Activated CD8-positive, alpha-beta memory T cell treated with anti-CD3 and anti-CD28 coated beads for 4 hours (primary cell): ENCODE results near the gene JAK1.
"Not testable (repeated sequence)": the region's sequence is repeated elsewhere in the genome, so short reads cannot be mapped to it uniquely, and the experiment has no call there.

Source experiments
- DNase-seq, 2 donors: peaks; one replicate each; pipeline ENCODE4 v3.0.0-alpha.2; 2020; ENCODE audit warnings: low read depth in 2 of 2

The JAK1 gene

DNA sequence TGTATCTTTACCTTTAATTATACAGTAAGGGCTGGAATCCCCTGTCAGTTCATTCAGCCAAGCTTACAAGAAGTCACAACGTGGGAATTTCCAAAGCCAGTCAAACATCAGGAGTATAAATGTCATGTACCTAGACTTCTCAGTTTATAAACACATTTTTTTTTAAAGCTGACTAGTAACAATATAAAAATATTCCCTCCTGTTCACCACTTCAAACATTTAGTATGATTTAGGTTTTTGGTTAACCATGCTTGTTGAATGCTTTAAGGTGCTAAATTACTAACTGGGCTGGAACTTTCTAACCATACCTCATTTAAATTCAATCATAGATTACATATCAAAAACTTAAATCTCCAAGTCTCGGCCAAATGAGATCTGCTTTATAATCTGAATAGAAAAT lies 44.0 kb downstream of the JAK1 start:
- no peak for DNase-seq

DNA sequence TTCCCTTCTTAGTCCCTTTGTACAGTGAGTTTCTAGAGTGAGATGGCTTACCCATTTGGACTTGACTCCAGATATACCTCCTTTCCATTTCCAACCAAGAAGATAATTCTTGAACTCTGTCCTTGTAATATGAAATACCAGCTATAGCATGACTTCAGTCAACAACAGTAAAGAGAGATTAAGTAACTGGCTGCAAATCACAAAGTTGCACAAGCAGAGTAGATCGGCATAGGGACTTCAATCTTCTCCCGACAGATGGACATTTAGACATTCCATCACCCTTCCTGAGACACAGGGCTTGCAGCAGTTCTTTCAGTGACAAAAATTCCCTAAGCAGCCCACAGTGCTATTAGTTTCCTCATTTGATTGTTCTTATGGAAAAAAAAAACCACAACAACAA lies 44.6 kb downstream of the JAK1 start:
- no peak for DNase-seq

DNA sequence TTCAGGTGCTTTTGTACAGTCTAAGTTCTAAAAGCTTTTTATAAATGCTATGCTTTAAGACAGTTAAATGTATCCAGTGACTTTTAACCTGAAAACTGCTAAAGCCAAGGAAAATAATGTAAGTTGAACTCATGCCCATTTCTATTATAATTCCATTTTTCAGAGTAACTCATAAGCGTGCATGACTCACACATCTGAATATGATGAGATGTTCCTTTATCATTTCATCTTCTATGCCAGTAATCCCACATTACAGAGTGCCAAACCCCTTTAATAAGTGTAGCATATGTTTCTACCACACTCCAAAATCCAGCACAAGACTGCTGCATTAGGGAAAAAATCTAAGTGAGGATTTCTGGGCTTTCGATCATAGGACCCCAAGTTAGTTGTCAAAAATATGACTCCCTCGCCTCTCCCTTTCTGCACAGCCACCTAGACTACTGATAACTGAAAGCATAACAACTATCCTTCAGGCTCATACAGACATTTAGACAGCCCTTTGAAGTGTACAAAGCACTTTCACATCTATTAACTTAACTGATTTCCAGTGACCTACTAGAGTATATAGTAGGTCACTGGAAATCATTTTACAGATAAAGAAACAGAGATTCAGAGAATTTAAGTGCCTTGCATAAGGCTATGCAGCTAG lies 45.3 kb downstream of the JAK1 start:
- no peak for DNase-seq

DNA sequence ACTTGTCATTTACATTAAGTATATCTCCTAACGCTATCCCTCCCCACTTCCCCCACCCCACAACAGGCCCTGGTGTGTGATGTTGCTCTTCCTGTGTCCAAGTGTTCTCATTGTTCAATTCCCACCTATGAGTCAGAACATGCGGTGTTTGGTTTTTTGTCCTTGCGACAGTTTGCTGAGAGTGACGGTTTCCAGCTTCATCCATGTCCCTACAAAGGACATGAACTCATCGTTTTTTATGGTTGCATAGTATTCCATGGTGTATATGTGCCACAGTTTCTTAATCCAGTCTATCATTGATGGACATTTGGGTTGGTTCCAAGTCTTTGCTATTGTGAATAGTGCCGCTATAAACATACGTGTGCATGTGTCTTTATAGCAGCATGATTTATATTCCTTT lies 47.2 kb downstream of the JAK1 start:
- not testable (repeated sequence) for DNase-seq

DNA sequence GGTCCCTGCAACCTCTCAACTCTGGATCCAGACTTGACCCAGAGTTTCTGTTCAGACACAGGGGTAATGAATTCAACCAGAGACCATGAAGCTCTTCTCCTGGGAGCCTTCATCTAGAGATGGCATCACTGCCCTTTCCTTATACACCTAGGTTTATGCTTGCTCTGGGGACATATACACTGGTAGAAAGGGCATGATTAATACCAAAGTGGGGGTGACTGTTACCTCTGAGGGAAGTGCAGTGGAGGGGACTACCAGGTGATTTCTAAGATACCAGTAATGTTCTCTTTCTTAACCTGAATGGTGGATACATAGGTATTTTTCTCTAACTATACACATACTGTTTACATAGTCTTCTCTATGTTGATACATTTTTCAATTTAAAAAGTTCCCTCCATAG lies 48.4 kb downstream of the JAK1 start:
- DNase-seq: no peak

DNA sequence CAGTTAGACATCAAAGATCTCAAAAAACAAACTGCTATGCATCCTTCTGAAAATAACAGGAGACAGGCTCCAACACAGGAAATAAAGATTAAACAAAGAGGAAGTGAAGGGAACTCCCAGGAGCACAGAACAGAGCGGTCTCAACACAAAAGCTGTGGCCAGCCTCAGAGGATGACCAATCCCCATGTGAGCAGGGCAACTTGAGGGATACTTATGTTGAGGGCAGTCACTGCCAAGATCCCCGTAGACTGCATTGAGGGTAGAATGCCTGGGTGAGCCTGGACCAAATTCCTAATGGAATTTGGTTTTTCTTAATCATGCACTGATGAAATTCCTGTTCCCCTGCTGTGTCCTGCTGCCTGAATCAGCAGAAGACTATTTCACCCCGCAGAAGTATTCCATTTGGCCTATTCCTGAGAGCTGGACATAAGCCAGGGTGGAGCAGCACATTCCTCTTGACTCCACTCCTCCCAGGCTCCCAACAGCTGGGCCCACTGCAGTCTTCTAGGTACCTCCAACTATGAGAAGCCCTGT lies 49.0 kb downstream of the JAK1 start:
- no peak for DNase-seq

DNA sequence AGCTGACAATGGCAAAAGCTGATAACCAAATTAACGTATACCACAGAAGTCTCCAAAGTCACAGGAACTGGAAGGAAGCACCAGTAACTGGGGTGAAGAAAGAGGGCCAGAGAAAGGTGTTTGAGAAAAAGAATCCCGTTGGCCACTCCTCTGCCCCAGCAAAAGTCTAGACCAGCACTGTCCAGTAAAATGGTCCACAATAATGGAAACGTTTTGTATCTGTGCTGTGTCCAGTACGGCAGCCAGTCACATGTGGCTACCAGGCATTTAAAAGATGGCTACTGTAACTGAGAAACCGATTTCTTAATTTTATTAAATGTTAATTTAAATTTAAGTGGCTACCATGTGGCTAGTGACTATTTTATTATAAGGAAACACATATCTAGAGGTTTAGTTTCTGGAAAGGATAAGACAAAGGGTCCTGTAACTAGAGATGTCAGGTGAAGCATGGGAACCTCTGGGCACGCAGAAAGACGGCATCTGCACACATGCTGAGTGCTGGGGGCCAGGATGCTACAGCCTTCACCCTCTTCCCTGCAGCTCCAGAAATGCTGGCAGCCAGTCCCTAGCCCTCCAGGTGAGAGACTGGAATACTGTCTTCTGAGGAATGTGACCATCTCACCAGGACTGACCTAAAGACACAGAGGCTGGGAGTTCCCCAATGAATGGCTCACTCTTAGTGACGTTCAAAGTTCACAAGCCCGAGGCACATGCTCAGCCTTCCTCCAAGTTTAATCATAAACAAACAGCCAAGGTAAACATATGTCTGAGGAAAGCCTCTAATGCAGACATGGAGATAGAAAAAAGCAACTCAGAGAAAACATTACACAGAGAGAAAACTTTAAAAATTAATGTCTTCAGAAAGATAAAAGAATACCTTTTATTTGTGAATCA lies 50.7 kb downstream of the JAK1 start:
- no peak for DNase-seq

DNA sequence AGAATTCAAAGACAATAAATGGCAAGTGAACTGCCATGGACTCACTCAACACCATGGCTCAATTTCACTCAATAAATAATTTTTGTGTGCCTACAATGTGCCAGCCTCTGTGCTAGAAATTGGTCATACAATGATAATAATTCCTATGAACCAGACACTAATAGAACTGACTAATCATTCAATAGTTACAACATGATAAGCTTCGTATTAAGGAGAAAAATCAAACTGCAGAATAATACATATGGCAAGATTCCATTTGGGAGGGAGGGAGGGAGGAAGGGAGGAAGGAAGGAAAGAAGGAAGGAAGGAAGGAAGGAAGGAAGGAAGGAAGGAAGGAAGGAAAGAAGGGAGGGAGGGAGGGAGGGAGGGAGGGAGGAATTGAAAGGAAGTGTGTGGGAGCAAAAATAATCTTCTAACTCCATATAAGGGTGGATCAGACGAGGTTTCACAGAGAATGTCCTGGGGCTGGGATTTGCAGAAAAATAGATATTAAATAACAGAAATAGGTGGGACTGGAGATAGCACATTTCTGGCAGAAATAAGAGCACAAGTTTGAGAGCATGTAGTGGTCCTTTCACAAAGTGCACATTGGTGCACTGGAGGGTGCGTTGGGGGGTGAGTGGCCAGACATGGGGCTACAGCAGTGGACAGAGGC lies 52.9 kb downstream of the JAK1 start:
- no peak for DNase-seq

DNA sequence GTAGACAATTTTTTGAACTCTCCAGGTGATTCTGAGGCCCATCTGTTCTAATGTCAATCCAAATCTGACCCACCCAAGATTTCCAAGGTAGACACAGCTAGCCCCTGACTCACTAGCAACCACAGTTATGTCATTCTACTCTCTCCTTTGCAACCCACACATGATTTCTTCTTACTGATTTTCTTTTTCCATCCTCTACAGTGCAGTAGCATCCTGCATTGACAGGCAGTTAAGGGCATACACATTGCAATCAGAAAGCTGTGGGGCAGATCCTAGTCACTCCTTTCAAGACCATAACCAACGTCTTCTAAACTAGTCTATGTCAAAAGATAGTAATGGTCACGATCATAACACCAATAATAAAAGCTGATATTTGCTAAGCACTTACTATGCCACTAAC lies 54.2 kb downstream of the JAK1 start:
- DNase-seq: no peak

DNA sequence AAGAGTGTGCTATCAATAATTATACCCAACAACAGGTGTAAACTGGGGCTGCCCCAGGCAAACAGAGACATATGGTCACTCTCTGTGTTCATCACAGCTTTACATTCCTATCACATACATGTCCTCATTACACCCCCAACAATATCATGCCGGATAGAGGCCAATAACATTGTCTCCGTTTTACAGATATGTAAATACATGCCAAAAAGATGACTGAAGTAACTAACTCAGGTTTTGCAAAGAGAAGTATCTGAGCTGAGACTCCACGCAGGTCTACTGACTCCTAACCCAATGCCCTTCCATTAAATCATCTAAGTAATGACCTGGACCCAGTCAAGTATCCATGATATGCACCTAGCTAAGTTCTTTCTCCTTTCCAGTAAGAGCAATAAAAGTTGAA lies 55.0 kb downstream of the JAK1 start:
- no peak for DNase-seq

DNA sequence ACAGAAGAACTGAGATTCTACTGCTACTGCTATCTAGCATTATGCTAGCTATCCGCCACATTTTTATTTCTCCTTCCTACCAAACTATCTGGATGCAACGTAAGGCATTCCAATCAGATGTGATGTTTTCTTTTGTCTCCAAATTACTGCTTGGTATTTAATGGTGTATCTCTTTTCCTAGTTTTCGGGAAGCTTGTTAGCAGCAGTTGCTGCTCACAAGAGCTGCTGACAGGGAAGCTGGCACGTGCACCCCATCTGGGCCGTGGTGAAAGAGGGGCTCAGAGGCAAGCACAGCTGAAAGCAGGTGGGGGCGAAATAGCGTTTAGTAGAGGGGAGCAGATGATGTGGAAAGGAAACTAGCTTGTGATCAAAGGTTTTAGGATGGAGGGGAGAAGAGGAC lies 57.3 kb downstream of the JAK1 start:
- DNase-seq: no peak

DNA sequence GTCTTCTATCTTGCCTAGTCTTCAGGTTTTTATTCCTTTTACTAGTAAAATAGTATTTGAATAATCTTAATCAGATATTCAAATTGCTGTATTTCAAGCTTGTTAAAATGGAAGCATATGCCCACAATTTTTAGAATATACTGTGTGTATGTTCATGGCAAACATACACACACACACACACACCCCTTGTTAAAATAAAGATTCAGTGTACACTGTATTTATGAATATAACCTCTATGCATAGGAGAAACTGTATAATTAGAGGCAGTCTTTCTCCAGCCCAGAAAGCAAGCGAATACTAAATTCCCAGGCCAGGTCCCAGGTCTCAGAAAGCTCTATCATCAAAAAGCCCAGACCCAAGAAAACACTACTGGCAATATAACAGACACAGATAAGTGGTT lies 57.8 kb downstream of the JAK1 start:
- DNase-seq: no peak

DNA sequence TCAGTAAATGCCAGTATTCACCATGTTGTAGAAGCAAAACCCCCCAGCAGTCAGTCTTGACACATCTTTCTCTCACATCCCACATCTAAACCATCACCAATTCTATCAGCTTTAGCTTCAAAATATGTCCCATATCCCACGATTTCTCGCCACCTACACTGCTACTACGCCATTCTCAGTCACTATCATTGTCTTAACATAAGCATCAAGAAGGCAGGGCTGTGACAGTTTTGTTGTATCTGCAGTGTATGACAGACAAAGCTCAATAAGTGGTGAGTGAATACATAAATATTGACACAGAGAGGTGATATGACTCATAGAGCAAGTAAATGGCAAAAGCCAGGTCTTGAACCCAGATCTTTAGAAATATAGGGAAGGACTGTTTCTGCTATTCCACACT lies 59.9 kb downstream of the JAK1 start:
- DNase-seq: no peak

DNA sequence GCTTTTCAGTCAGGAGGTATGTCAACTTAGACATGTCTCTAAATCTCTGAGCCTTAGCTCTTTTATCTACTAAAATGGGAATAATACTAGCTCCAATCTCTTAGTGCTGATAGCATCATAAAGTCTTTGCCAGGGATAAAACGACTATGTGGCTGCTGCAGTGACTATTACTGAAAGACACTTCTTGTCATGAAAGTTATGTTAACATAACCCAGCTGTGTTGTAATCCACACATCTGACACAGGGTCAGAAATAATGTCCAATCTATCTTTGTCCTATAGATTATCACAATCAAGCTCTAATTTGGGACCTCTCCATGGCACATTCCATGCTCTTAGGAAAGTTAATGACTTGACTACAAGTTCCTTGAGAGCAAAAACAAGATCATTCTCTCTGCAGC lies 62.8 kb downstream of the JAK1 start:
- no peak for DNase-seq

DNA sequence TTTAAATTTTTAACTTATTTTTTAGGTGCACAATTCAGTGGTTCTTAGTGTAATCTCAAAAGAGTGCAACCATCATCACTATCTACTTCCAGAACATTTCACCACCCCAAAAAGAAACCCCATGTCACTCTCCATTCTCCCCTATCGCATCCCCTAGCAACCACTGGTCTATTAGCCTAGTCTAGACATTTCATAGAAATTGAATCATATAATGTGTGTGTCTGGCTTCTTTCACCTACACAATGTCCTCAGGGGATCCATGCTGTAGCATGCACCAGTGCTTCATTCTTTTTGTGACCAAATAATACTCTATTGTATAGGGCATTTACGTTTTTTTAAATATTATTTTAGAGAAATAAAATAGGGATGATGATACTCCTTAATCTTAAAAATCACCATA lies 64.7 kb downstream of the JAK1 start:
- no peak for DNase-seq

DNA sequence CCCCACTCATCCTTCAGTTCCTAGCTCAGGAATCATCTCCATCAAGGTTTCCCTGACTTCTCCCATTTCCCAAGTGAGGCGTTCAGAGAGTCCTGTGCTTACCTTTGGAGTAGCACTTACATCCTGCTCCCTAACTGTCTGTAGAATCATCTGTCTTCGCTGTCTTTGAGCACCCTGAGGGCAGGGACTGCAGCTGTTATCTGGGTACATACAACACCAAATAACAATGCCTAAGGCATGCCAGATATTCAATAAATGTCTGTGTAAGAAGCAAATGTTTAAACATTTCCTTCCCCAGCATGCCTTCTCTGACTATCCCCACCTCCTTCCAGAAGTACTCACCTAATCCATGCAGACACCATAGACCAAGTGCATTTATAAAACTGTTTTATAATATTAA lies 65.4 kb downstream of the JAK1 start:
- DNase-seq: no peak

DNA sequence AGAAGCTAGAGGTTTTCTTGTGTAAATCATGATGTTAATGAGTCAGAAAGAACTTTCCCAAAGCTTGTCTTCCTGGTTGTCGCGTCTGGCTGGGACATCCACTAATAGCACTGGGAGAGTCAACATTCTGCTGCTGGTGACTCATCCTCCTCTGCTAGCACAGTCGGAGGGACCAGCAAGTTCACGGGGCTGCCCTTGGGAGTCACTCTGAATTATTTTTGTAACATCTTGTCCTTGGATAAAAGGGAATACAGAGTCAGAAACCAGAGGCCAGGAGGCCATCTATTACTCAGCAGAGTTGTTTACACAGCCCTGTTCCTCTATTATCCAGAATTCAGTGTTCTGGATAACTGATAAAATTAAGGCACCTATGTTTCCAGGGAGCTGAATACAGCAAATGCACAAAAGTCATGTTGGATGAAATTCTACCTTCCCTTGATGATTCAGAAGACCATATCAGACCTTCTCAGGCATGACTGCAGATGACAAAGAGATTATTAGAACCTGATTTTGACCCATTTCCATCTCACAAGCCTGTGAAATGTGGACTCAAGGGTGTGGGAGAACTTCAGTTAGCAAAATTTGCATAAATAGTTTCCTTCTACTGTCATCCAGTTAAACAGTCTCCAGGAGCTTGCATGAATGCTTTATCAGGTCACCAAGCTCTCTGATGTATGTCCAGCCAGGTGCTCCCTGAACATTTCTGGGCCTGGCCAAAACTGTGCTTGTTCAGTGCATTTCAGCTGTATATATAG lies 68.1 kb downstream of the JAK1 start:
- no peak for DNase-seq

DNA sequence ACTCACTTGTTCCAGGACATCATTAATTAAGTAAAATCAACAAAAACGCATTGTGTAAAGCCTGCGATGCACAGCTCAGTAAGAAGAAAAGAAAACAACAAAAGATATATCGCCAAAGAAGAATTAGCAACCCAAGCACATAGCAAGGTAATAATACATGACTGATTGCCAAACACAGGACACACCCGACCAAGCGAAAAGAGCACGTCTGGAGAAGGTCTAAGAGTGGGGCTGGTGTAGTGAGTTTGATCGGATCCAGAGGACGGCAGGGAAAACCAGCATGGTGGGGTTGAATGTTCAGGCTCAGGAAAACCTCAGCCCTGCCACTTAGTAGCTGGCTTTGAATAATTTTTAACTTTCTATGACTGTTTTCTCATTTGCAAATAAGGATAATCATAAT lies 69.8 kb downstream of the JAK1 start:
- DNase-seq: no peak

DNA sequence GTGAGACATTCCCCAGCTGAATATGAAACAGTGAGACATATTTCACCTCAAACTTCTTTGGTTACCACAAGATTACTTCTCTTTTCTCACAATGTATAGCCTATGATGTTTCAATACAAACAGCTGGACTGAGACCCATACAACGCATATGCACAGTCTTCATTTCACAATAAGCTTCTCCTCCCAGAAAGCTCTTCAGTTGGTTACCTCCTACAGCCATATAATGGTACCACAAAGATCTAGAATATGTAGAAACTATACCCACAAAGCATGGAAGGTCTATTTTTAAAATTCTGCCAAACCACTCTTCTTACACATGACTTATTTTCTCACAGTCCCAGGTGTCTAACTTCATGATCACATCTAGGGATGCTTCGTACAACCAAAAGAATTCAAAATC lies 70.8 kb downstream of the JAK1 start:
- DNase-seq: no peak

DNA sequence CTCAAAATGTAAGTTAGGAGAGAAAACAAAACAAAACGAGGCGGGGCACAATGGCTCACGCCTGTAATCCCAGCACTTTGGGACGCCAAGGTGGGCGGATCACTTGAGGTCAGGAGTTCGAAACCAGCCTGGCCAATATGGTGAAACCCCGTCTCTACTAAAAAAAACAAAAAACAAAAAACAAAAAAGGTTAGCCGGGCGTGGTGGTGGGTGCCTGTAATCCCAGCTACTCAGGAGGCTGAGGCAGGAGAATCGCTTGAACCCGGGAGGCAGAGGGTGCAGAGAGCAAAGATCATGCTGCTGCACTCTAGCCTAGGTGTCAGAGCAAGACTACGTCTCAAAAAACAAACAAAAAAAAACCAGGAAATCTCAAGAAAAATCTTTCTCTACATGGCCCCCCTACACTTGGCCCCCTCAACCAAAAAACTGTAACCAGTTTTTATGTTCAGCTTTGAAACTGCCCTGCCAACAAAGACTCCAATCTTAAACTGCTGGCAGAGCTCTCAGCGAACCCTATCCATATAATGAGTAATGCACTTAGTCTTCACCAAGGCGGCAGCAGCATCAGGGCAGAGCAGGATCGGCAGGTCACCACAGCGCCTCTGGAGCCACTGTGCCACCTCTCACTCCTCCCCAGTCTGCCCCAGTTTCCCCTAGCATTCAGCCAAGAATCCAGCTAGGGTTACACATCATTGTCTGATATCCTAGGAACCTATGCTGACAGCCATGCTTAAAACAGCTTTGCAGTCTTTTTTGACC lies 71.7 kb downstream of the JAK1 start:
- DNase-seq: no peak

DNA sequence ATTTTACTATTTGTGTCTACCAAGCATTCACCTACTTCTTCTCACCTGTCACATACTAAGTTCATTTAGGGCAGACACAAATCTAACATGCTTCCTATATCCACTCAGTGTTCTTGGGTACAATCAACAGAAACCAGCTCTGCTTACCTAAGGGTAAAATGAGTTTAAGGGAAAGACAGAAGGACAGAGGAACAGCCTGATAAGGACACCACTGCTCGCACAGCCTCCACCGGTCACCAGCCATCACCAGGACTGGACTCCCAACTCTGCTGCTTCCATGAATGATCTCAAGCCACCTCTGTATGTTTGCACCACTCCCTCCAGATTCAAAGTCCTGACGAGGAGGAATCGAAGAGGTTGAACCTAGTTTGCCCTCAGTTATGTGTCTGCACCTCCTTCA lies 72.4 kb downstream of the JAK1 start:
- DNase-seq: no peak
